K562 (cell line): ENCODE data around the gene IFT122. TPM values are rescaled to one million over a fixed set of nuclear protein-coding genes. Genes with fewer than 3 reads are reported as not detected.

ENCODE experiments used
- ATF7 ChIP-seq: fragments of 450-650 bp; IDR thresholded peaks from 2 replicates; pipeline ENCODE4 v1.7.1; 2014; ENCODE audit warnings: mild to moderate bottlenecking, moderate library complexity
- CBX1 ChIP-seq: sonication (generic); IDR thresholded peaks from 2 replicates; pipeline ENCODE4 v1.6.1; 2016; ENCODE audit warnings: antibody characterized with exemption, low read depth, mild to moderate bottlenecking
- EGR1 ChIP-seq: fragments of 450-650 bp; conservative IDR thresholded peaks from 2 replicates; pipeline ENCODE4 v1.6.1; 2017; ENCODE audit warnings: mild to moderate bottlenecking
- ELF1 ChIP-seq: fragments of 200-800 bp; sonication (Bioruptor generic); IDR thresholded peaks from 2 replicates; pipeline ENCODE4 v1.6.1; 2016; ENCODE audit warnings: missing genetic modification characterization, missing compliant biosample characterization
- ELF2 ChIP-seq: fragments of 250-450 bp; sonication (Bioruptor Pico); IDR thresholded peaks from 2 replicates; pipeline ENCODE4 v1.5.0; 2021; ENCODE audit warnings: mild to moderate bottlenecking
- FOS ChIP-seq: IDR thresholded peaks from 3 replicates; pipeline ENCODE4 v1.6.1; 2011; ENCODE audit not compliant: insufficient read length; ENCODE audit errors: extremely low read depth
- FOXA3 ChIP-seq, 2 experiments: fragments of 450-650 bp in 1 of 2; sonication (generic) in 1 of 2; formaldehyde crosslinking; IDR thresholded peaks in 1 of 2; conservative IDR thresholded peaks in 1 of 2; 2 replicates each; pipeline versions ENCODE4 v1.4.0 to v1.8.0; 2020 to 2022; ENCODE audit warnings: mild to moderate bottlenecking in 2 of 2, missing genetic modification reagents in 1 of 2
- GABPA ChIP-seq: fragments of 200-800 bp; sonication (Bioruptor generic); conservative IDR thresholded peaks from 2 replicates; pipeline ENCODE4 v1.6.1; 2016; ENCODE audit warnings: low read depth, missing genetic modification characterization, missing compliant biosample characterization
- GABPB2 ChIP-seq: fragments of 250-450 bp; sonication (Bioruptor Pico); conservative IDR thresholded peaks from 2 replicates; pipeline ENCODE4 v1.5.1; 2021; ENCODE audit warnings: mild to moderate bottlenecking
- GTF2B ChIP-seq: IDR thresholded peaks from 2 replicates; pipeline ENCODE4 v1.6.1; 2011; ENCODE audit not compliant: insufficient read length; ENCODE audit errors: extremely low read depth
- HDAC3 ChIP-seq: fragments of 450-650 bp; IDR thresholded peaks from 2 replicates; pipeline ENCODE4 v1.6.1; 2018; ENCODE audit warnings: borderline replicate concordance, mild to moderate bottlenecking, moderate library complexity; ENCODE audit not compliant: partially characterized antibody
- MBD2 ChIP-seq: sonication (generic); IDR thresholded peaks from 2 replicates; pipeline ENCODE4 v1.6.1; 2016; ENCODE audit warnings: low read depth, borderline replicate concordance
- MIER1 ChIP-seq: fragments of 450-650 bp; IDR thresholded peaks from 2 replicates; pipeline ENCODE4 v1.6.1; 2016; ENCODE audit warnings: antibody characterized with exemption, mild to moderate bottlenecking, low read depth
- PHB2 ChIP-seq: fragments of 450-650 bp; IDR thresholded peaks from 2 replicates; pipeline ENCODE4 v1.6.1; 2017; ENCODE audit warnings: low read depth
- POLR2AphosphoS5 ChIP-seq: IDR thresholded peaks from 2 replicates; pipeline ENCODE4 v1.6.1; 2011; ENCODE audit warnings: mild to moderate bottlenecking, low read depth, low read length, moderate library complexity; ENCODE audit not compliant: control insufficient read depth, insufficient read depth
- POLR2B ChIP-seq: fragments of 450-650 bp; IDR thresholded peaks from 2 replicates; pipeline ENCODE4 v1.6.1; 2018; ENCODE audit warnings: low read depth; ENCODE audit not compliant: partially characterized antibody
- PRMT5 ChIP-seq: sonication (generic); formaldehyde crosslinking; IDR thresholded peaks from 2 replicates; pipeline ENCODE4 v1.5.0; 2020; ENCODE audit warnings: missing genetic modification reagents
- PURB ChIP-seq: sonication (generic); formaldehyde crosslinking; IDR thresholded peaks from 2 replicates; pipeline ENCODE4 v1.9.0; 2021; ENCODE audit warnings: low read depth, mild to moderate bottlenecking, missing genetic modification reagents
- PYGO2 ChIP-seq: fragments of 450-650 bp; IDR thresholded peaks from 2 replicates; pipeline ENCODE4 v1.6.1; 2016; ENCODE audit warnings: mild to moderate bottlenecking, missing genetic modification characterization, moderate library complexity, missing compliant biosample characterization
- RBFOX2 ChIP-seq: fragments of 200-400 bp; formaldehyde crosslinking; IDR thresholded peaks from 2 replicates; pipeline ENCODE4 v1.6.1; 2017; ENCODE audit warnings: low read depth, mild to moderate bottlenecking, low read length, moderate library complexity
- SIN3B ChIP-seq: fragments of 450-650 bp; IDR thresholded peaks from 2 replicates; pipeline ENCODE4 v1.6.1; 2017; ENCODE audit warnings: low read depth, mild to moderate bottlenecking, moderate library complexity
- SP2 ChIP-seq: IDR thresholded peaks from 2 replicates; pipeline ENCODE4 v1.6.1; 2011; ENCODE audit warnings: mild to moderate bottlenecking, low read depth, low read length, moderate library complexity; ENCODE audit not compliant: poor library complexity, severe bottlenecking; ENCODE audit errors: extremely low read depth
- SRSF9 ChIP-seq: fragments of 200-400 bp; formaldehyde crosslinking; IDR thresholded peaks from 2 replicates; pipeline ENCODE4 v1.6.1; 2017; ENCODE audit warnings: low read depth, low read length, borderline replicate concordance
- TAF7 ChIP-seq: fragments of 450-650 bp; IDR thresholded peaks from 2 replicates; pipeline ENCODE4 v1.6.1; 2016; ENCODE audit warnings: missing genetic modification characterization, missing compliant biosample characterization
- TBP ChIP-seq: optimal IDR thresholded peaks from 2 replicates; pipeline ENCODE3; 2011; ENCODE audit warnings: low read depth, low read length, improper control_type of control experiment
- TEAD4 ChIP-seq, 2 experiments: sonication (generic) in 1 of 2; formaldehyde crosslinking in 1 of 2; IDR thresholded peaks; 2 replicates each; pipeline versions ENCODE4 v1.6.1 to v1.8.0; 2012 to 2022; ENCODE audit warnings: borderline replicate concordance in 1 of 2, inconsistent platforms in 1 of 2, low read length in 1 of 2, mild to moderate bottlenecking in 1 of 2, missing genetic modification reagents in 1 of 2
- ZBED1 ChIP-seq: IDR thresholded peaks from 2 replicates; pipeline ENCODE4 v1.6.1; 2014
- ZNF134 ChIP-seq: fragments of 250-450 bp; sonication (Bioruptor Pico); conservative IDR thresholded peaks from 2 replicates; pipeline ENCODE4 v1.4.0; 2020
- ZNF197 ChIP-seq: fragments of 200-800 bp; sonication (Bioruptor generic); IDR thresholded peaks from 2 replicates; pipeline ENCODE4 v1.6.1; 2016; ENCODE audit warnings: low read depth, missing genetic modification characterization, missing compliant biosample characterization
- ZNF347 ChIP-seq: fragments of 450-650 bp; formaldehyde crosslinking; IDR thresholded peaks from 2 replicates; pipeline ENCODE4 v1.4.0; 2020; ENCODE audit warnings: low read depth, mild to moderate bottlenecking, moderate library complexity
- polyA plus RNA-seq, 8 experiments: library from polyadenylated mRNA; depleted of rRNA in 4 of 8; stranded (reverse) in 5 of 8; unstranded in 3 of 8; fragments of >200 nt; fragmentation: Nextera tagmentation in 2 of 8; fragmentation: Illumina TruSeq in 1 of 8; extraction: Ambion mirVana in 2 of 8; extraction: Trizol in 1 of 8; gene quantifications; 2 replicates each; pipeline versions ENCODE4 v1.2.1 to v1.2.3, GENCODE V29; 2011 to 2014; ENCODE audit warnings: inconsistent platforms in 1 of 8, missing spikeins in 1 of 8
- total RNA-seq, 7 experiments: library from RNA; depleted of rRNA in 6 of 7; stranded (reverse); fragments of >200 nt in 6 of 7; fragmentation: Illumina TruSeq in 2 of 7; extraction: Trizol in 2 of 7; gene quantifications; 2 replicates each; pipeline versions ENCODE4 v1.2.1 to v1.2.3, GENCODE V29; 2011 to 2021; ENCODE audit warnings: low replicate concordance in 1 of 7
- TF ChIP-seq, protein P1 (sequence below): IDR thresholded peaks from 2 replicates; pipeline ENCODE4 v1.6.1; 2014; ENCODE audit warnings: antibody characterized with exemption

IFT122 gene
- total and polyA plus RNA-seq, 9 of the 15 experiments (the other 6 are each of a cell fraction or from before 2014, with no cell fraction given) = 2.4 to 11.5 (median 7.7) TPM

DNA sequence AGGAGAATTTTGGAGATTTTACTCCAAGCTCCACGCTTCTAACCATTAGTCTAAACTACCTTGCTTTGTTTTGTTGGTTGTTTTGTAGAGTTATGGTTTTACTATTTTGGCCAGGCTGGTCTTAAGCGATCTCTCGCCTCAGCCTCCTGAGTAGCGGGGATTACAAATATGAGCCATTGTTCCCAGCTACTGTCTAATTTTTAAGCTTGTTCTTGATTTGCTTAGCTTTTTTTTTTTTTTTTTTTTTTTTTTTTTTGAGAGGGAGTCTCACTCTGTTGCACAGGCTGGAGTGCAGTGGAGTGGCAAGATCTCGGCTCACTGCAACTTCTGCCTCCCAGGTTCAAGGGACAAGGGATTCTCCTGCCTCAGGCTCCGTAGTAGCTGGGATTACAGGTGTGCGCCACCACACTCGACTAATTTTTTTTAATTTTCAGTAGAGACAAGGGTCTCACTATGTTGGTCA lies 40.1 kb upstream of the IFT122 start (continued):
- 0 out of 2 replicates have a peak, but pooled peaks have one; percentile 55 for TF ChIP-seq ZNF197
- no peak for TF ChIP-seq ELF2 (CRISPR knock-in tag)
- TF ChIP-seq ATF7 = no peak
- no peak for TF ChIP-seq HDAC3
- TF ChIP-seq TBP = peak; percentile 97
- no peak for TF ChIP-seq PHB2
- TF ChIP-seq TAF7 (tag) = no peak
- peak; percentile 78 for TF ChIP-seq POLR2B
- 0 out of 2 replicates have a peak, but pooled peaks have one; percentile 8 for TF ChIP-seq GABPA (tag)
- peak; percentile 98 for TF ChIP-seq POLR2AphosphoS5
- TF ChIP-seq TEAD4 (IDR thresholded peaks at IDR 0.05; ENCODE audit: low read length) = peak; percentile 64
- no peak for TF ChIP-seq TEAD4 (CRISPR knock-in tag; IDR thresholded peaks at IDR 0.05; ENCODE audit: borderline replicate concordance)
- no peak for TF ChIP-seq PYGO2 (tag)
- no peak for TF ChIP-seq PURB (CRISPR knock-in tag)
- TF ChIP-seq EGR1 = no peak
- no peak for TF ChIP-seq ZNF347 (CRISPR knock-in tag)
- no peak for TF ChIP-seq SP2
- TF ChIP-seq SIN3B = no peak
- TF ChIP-seq PRMT5 (CRISPR knock-in tag) = no peak
- peak; percentile 61 for TF ChIP-seq RBFOX2
- no peak for TF ChIP-seq SRSF9
- peak; percentile 84 for TF ChIP-seq GTF2B
- TF ChIP-seq CBX1 = peak; percentile 79; the same call in 1 of the 2 replicates
- TF ChIP-seq MIER1 = no peak
- no peak for TF ChIP-seq FOXA3 (CRISPR knock-in tag; conservative IDR thresholded peaks at IDR 0.05 in 1 of 2, IDR thresholded peaks at IDR 0.05 in 1 of 2)
- no peak for TF ChIP-seq ELF1 (tag)
- TF ChIP-seq GABPB2 (CRISPR knock-in tag) = no peak
- TF ChIP-seq MBD2 = 0 out of 2 replicates have a peak, but pooled peaks have one; percentile 20
- TF ChIP-seq ZBED1 = peak; percentile 85; the same call in 1 of the 2 replicates
- TF ChIP-seq, protein P1, sequence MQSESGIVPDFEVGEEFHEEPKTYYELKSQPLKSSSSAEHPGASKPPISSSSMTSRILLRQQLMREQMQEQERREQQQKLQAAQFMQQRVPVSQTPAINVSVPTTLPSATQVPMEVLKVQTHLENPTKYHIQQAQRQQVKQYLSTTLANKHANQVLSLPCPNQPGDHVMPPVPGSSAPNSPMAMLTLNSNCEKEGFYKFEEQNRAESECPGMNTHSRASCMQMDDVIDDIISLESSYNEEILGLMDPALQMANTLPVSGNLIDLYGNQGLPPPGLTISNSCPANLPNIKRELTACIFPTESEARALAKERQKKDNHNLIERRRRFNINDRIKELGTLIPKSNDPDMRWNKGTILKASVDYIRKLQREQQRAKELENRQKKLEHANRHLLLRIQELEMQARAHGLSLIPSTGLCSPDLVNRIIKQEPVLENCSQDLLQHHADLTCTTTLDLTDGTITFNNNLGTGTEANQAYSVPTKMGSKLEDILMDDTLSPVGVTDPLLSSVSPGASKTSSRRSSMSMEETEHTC = no peak
- no peak for TF ChIP-seq ZNF134 (CRISPR knock-in tag)
- no peak for TF ChIP-seq FOS
